Iris pigment epithelial cell (primary cell): ENCODE measurements around the gene CLSTN1.
"Not testable (repeated sequence)": the region's sequence is repeated elsewhere in the genome, so short reads cannot be mapped to it uniquely, and the experiment has no call there.

Experiments
- DNase-seq: peaks from one replicate; pipeline ENCODE4 v3.0.0-alpha.2; 2011; ENCODE audit warnings: low read depth

Gene CLSTN1

GRCh38 chr1:9825093-9826074, 1.6 kb upstream of the CLSTN1 start:
- peak; percentile 61 for DNase-seq

GRCh38 chr1:9824702-9825089, 931 bp upstream of the CLSTN1 start:
- DNase-seq: no peak

GRCh38 chr1:9823693-9823942, 147 bp downstream of the CLSTN1 start:
- DNase-seq: no peak

- DNase-seq: no peak
Observed at GRCh38 chr1:9822897-9823692, 670 bp downstream of the CLSTN1 start.

- DNase-seq: no peak
Observed at GRCh38 chr1:9822490-9822889, 1.3 kb downstream of the CLSTN1 start.

GRCh38 chr1:9821710-9822109, 2.1 kb downstream of the CLSTN1 start:
- no peak for DNase-seq

- DNase-seq: no peak
Observed at GRCh38 chr1:9820521-9820920, 3.2 kb downstream of the CLSTN1 start.

GRCh38 chr1:9817734-9818133, 6.0 kb downstream of the CLSTN1 start:
- DNase-seq: no peak

GRCh38 chr1:9816199-9816598, 7.6 kb downstream of the CLSTN1 start:
- DNase-seq: no peak

GRCh38 chr1:9815150-9815549, 8.6 kb downstream of the CLSTN1 start:
- DNase-seq: no peak

- DNase-seq: no peak
Observed at GRCh38 chr1:9814619-9815018, 9.1 kb downstream of the CLSTN1 start.

GRCh38 chr1:9811239-9811966, 12.4 kb downstream of the CLSTN1 start:
- no peak for DNase-seq

- no peak for DNase-seq
Observed at GRCh38 chr1:9809100-9809510, 14.7 kb downstream of the CLSTN1 start.

GRCh38 chr1:9808459-9808858, 15.3 kb downstream of the CLSTN1 start:
- DNase-seq: no peak

- DNase-seq: no peak
Observed at GRCh38 chr1:9807541-9807940, 16.2 kb downstream of the CLSTN1 start.

- DNase-seq: not testable (repeated sequence)
Observed at GRCh38 chr1:9805972-9806371, 17.8 kb downstream of the CLSTN1 start.

- DNase-seq: no peak
Observed at GRCh38 chr1:9805006-9805508, 18.7 kb downstream of the CLSTN1 start.

- not testable (repeated sequence) for DNase-seq
Observed at GRCh38 chr1:9803003-9803918, 20.5 kb downstream of the CLSTN1 start.

- no peak for DNase-seq
Observed at GRCh38 chr1:9801909-9802308, 21.9 kb downstream of the CLSTN1 start.

- DNase-seq: no peak
Observed at GRCh38 chr1:9798236-9799130, 25.3 kb downstream of the CLSTN1 start.
